ENCODE data around the gene CLIP3.

DNA sequence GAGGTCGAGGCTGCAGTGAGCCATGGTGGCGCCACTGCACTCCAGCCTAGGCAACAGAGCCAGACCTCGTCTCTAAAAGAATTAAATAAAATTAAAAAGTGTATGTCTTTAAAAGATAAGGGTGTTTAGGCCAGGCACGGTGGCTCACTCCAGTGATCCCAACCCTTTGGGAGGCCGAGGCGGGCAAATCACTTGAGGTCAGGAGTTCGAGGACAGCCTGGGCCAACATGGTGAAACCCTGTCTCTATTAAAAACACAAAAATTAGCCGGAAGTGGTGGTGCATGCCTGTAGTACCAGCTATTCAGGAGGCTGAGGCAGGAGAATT is 45.1 kb downstream of the CLIP3 start:
- TF ChIP-seq CREB1 (CRISPR knock-in tag; IDR thresholded peaks at IDR 0.05; ENCODE audit: low read depth) (no peak), POLR2AphosphoS5 (IDR thresholded peaks at IDR 0.05; ENCODE audit: low read depth) (no peak), EZH2phosphoT487 (IDR thresholded peaks at IDR 0.05; ENCODE audit: unreplicated experiment) (no peak), EZH2 (IDR thresholded peaks at IDR 0.05; ENCODE audit: low read depth, unreplicated experiment) (no peak)
- TF ChIP-seq, protein P1, sequence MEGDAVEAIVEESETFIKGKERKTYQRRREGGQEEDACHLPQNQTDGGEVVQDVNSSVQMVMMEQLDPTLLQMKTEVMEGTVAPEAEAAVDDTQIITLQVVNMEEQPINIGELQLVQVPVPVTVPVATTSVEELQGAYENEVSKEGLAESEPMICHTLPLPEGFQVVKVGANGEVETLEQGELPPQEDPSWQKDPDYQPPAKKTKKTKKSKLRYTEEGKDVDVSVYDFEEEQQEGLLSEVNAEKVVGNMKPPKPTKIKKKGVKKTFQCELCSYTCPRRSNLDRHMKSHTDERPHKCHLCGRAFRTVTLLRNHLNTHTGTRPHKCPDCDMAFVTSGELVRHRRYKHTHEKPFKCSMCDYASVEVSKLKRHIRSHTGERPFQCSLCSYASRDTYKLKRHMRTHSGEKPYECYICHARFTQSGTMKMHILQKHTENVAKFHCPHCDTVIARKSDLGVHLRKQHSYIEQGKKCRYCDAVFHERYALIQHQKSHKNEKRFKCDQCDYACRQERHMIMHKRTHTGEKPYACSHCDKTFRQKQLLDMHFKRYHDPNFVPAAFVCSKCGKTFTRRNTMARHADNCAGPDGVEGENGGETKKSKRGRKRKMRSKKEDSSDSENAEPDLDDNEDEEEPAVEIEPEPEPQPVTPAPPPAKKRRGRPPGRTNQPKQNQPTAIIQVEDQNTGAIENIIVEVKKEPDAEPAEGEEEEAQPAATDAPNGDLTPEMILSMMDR (conservative IDR thresholded peaks at IDR 0.05; ENCODE audit: low read depth in 2 of 2) = peak; percentile 9 to 33; a peak in 2 of 4 replicates
